Heart right ventricle (tissue), 16 donors: ENCODE measurements around the gene GPRIN2. TPM values are rescaled to one million over a fixed set of nuclear protein-coding genes. Genes with fewer than 3 reads are reported as not detected.
"Not testable (repeated sequence)": the region's sequence is repeated elsewhere in the genome, so short reads cannot be mapped to it uniquely, and the experiment has no call there.

Experiments used
- ATAC-seq, 8 donors: fragments of 200-7000 bp; cut with Tn5 transposase; one replicate each; pipeline ENCODE4 v1.9.1; 2020; ENCODE audit warnings: mild to moderate bottlenecking in 8 of 8, moderate library complexity in 8 of 8, moderate number of reproducible peaks in 1 of 8
- DNase-seq, 2 donors: peaks; one replicate each; pipeline ENCODE4 v3.0.0-alpha.2; 2020
- H3K27ac ChIP-seq, 10 donors: fragments of 200-600 bp; sonication (generic) in 2 of 10; one replicate each; pipeline versions ENCODE4 v1.5.0 to v1.8.0; 2020 to 2022; ENCODE audit warnings: mild to moderate bottlenecking in 3 of 10
- H3K27me3 ChIP-seq, 7 donors: fragments of 200-600 bp; one replicate each; pipeline ENCODE4 v1.8.0; 2021 to 2022; ENCODE audit warnings: mild to moderate bottlenecking in 2 of 7
- H3K36me3 ChIP-seq, 9 donors: fragments of 200-600 bp; sonication (generic) in 1 of 9; one replicate each; pipeline versions ENCODE4 v1.5.0 to v1.8.0; 2020 to 2022; ENCODE audit warnings: mild to moderate bottlenecking in 2 of 9
- H3K4me1 ChIP-seq, 9 donors: fragments of 200-600 bp; sonication (generic) in 1 of 9; one replicate each; pipeline versions ENCODE4 v1.5.0 to v1.8.0; 2020 to 2022; ENCODE audit warnings: mild to moderate bottlenecking in 4 of 9
- H3K4me3 ChIP-seq, 10 donors: fragments of 200-600 bp; sonication (generic) in 2 of 10; one replicate each; pipeline versions ENCODE4 v1.5.0 to v1.8.0; 2020 to 2022; ENCODE audit warnings: mild to moderate bottlenecking in 7 of 10, moderate library complexity in 2 of 10
- H3K9me3 ChIP-seq, 11 donors: fragments of 200-600 bp in 10 of 11; sonication (generic) in 2 of 11; one replicate each; pipeline versions ENCODE4 v1.5.0 to v1.8.0; 2013 to 2022; ENCODE audit warnings: mild to moderate bottlenecking in 2 of 11, control low read depth in 1 of 11, moderate library complexity in 1 of 11
- CTCF ChIP-seq, 9 donors: fragments of 200-600 bp; sonication (generic) in 2 of 9; IDR thresholded peaks; one replicate each; pipeline versions ENCODE4 v1.5.0 to v1.8.0; 2021 to 2022; ENCODE audit warnings: antibody characterized with exemption in 9 of 9, mild to moderate bottlenecking in 5 of 9, moderate library complexity in 1 of 9
- WGBS, 2 donors: extraction: QIAGEN DNeasy Blood & Tissue Kit; methylation state at CpG; one replicate each; pipeline ENCODE4 v1.1.7; 2013; ENCODE audit warnings: inconsistent platforms in 1 of 2; 5-methylcytosine and 5-hydroxymethylcytosine counted together
- intact Hi-C, 10 donors: fragments of 100-400 bp; cut with DNase I; formaldehyde crosslinking; loops; one replicate each; pipeline versions ENCODE4 v1.11.1 to v1.14.2; 2022
- polyA plus RNA-seq, 2 donors: library from polyadenylated mRNA; stranded (reverse); fragments of 200-250 nt; gene quantifications; one replicate each; pipeline ENCODE4 v1.2.3, GENCODE V29; 2013
- total RNA-seq, 10 donors: library from RNA; stranded (reverse); fragmentation: NEBNext Ultra II Directional in 3 of 10; extraction: Animal tissue kit (Norgen Biotek cat#: 25700) in 3 of 10; gene quantifications; one replicate each; pipeline versions ENCODE4 v1.2.1 to v1.2.4, GENCODE V29; 2021 to 2023
- donor health status: Arrhythmogenic right ventricular cardiomyopathy.
- donor health status: ischemic (EF 13 %, LVEDD 7.1; RV severe dilation, severe dysfunction).
- donor health status: healthy with polysubstance abuse.
- donor health status: DM: no; HTN: yes; CAD: no.
- donor health status: DM: no; HTN: no; CAD: no.
- donor health status: ischemic (EF 25% LVEDD 6.9; RV normal size, moderate dysfunction).
- donor health status: ischemic (EF 25% LVEDD 5.7; RV mildly dilated, moderate dysfunction).
- donor health status: healthy.
- donor health status: DM: yes; HTN: yes; CAD: no.
- donor health status: Ischemic cardiomyopathy.
- donor health status: ischemic (EF 35%, LVEDD 5.7; RV mildly dilated, moderate dysfunction).
- donor health status: nonischemic (EF 11% LVEDD 7.7; RV severe dilation, severe dysfunction).
- donor health status: DM: yes; HTN: yes; CAD: no.
- donor health status: PGD.
- donor health status: ischemic (EF 29% LVEDD 5.4; RV normal size, mild dysfunction).
- donor health status: nonischemic (EF 23%, LVEDD 6.1; RV moderate dilation, normal function).

The GPRIN2 gene
- total and polyA plus RNA-seq, 12 donors: 0.13 TPM; not detected in 11

GRCh38 chr10:46530249-46531186 is 25.9 kb downstream of the GPRIN2 start:
- DNase-seq (no peak), ATAC-seq (peak in 4 of 8 donors; percentile 7 to 75 (median 32))
- Histone ChIP-seq H3K27ac (no peak overlapping the region), H3K27me3 (peaks cover 0 to 56% (median 2%) of the 10 kb centered on the region in 7 donors), H3K9me3 (no peaks in the 10 kb centered on the region), H3K4me1 (no peaks in the 10 kb centered on the region), H3K36me3 (no peaks in the 10 kb centered on the region), H3K4me3 (no peak overlapping the region)
- WGBS, 2 donors: 80 to 84% methylated on average over 18 of the region's 18 CpGs
- intact Hi-C loops: no loop called here
- TF ChIP-seq CTCF (IDR thresholded peaks at IDR 0.05): no peak

- 85 to 89% methylated on average over 7 of the region's 7 CpGs for WGBS, 2 donors
- H3K4me3 ChIP-seq, DNase-seq, H3K27ac ChIP-seq, H3K4me1 ChIP-seq, ATAC-seq, intact Hi-C loops, H3K9me3 ChIP-seq, H3K36me3 ChIP-seq: not testable (repeated sequence)
- H3K27me3 ChIP-seq: peaks cover 0 to 48% (median 0%) of the 10 kb centered on the region in 7 donors
These were observed 26.7 kb downstream of the GPRIN2 start for GRCh38 chr10:46529742-46530141.

DNA sequence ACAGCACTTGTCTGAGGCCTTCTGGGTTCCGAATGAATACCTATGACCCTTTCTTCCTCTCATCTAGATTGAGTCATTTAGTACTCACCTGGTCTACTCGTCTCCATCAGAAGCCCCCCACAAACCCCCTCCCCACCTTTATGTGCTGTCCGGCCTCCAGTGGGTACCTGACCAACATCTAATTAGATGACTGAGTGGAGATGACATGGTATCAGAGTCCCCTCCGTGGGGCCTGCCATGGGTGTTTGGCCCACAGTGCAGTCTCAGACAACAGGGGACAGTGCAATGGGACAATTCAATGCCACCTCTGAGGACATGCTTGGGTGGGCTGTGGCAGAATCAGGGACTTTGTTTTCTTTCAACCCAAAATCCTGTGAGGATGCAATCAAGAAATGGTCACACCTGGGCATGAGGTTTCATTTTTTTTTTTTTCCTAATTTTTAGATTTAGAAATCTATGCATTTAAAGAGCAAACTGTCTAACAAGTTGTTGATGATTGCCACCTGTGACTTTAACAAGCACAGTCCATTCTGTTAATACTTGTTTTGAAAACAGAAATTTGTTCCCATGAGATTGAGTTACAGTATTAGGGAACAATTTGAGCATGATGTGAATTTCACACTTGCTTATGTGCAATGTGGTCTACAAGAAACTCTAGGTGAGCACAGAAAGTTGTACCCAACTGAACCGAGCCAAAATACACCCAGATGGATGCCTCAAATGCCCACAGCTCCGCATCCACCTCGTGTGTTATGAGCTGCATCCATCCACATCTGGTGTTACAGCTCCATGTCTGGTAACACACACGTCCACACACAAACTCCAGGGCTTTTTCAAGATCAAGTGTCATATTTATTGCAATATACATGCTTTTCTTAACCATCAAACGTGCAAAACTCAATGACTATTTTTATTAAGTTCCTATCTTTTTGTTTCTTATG is 27.5 kb downstream of the GPRIN2 start:
- H3K9me3 ChIP-seq: no peaks in the 10 kb centered on the region
- DNase-seq: no peak
- H3K4me3 ChIP-seq: no peak overlapping the region
- WGBS, 2 donors: 79 to 83% methylated on average over 9 of the region's 9 CpGs
- no peak for TF ChIP-seq CTCF (IDR thresholded peaks at IDR 0.05)
- intact Hi-C loops: no loop called here
- peak in 1 of 8 donors; percentile 32 for ATAC-seq
- no peaks in the 10 kb centered on the region for H3K36me3 ChIP-seq
- H3K4me1 ChIP-seq: peaks cover 0 to 1% (median 0%) of the 10 kb centered on the region in 9 donors
- no peak overlapping the region for H3K27ac ChIP-seq
- H3K27me3 ChIP-seq: peaks cover 0 to 41% (median 0%) of the 10 kb centered on the region in 7 donors

DNA sequence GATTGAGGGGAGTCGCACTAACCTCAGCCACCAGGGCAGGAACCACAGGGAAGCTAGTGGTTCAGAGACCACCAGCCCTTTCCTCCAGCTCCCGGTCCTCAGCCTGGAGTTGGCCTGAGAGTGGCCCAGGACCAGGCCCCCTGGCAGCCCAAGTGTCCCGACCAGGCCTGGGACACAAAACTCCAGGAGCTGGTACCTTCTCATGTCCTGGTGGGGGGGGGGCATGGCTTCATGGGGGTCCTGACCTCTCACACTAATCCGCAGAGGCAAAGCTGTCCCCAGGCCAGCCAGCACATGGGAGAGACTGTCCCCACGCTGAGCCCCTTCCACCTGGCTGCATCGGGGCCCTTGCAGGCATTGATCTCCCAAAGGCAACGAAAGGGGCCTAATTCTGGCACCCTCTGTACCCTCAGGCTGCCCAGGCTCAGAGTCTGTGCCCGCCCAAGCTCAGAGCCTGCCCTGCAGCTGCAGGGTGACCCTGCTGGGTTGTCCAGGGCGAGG is 28.2 kb downstream of the GPRIN2 start:
- Histone ChIP-seq H3K27me3 (peaks cover 0 to 38% (median 0%) of the 10 kb centered on the region in 7 donors), H3K36me3 (no peaks in the 10 kb centered on the region), H3K4me1 (peaks cover 0 to 8% (median 0%) of the 10 kb centered on the region in 9 donors), H3K9me3 (no peaks in the 10 kb centered on the region), H3K27ac (no peak overlapping the region), H3K4me3 (no peak overlapping the region)
- intact Hi-C loops: no loop called here
- peak in 1 of 8 donors; percentile 29 for ATAC-seq
- TF ChIP-seq CTCF (IDR thresholded peaks at IDR 0.05): no peak
- no peak for DNase-seq
- 90 to 91% methylated on average over 9 of the region's 9 CpGs for WGBS, 2 donors
